PC-3 (cell line): ENCODE results near the gene ARHGAP40. TPM values are rescaled to one million over a fixed set of nuclear protein-coding genes. Genes with fewer than 3 reads are reported as not detected.

Experiments
- ATAC-seq: fragments of 200-7000 bp; cut with Tn5 transposase; 2 replicates; pipeline ENCODE4 v1.9.1; 2020; ENCODE audit warnings: mild to moderate bottlenecking, moderate library complexity
- BruUV-seq: library from RNA; stranded (reverse); fragments of 400-500 nt; replicated peaks from 2 replicates; lab custom pipeline; 2021; lab: Mats Ljungman, UMichigan
- CTCF ChIA-PET: fragments of 300-600 bp; sonication (Branson Sonifier 250); formaldehyde crosslinking; loops from one replicate; lab custom pipeline; 2022; ENCODE audit warnings: antibody characterized with exemption; lab: Charles Lee
- POLR2A ChIA-PET: fragments of 300-600 bp; sonication (Branson Sonifier 250); formaldehyde crosslinking; loops from one replicate; lab custom pipeline; 2022; ENCODE audit warnings: antibody characterized with exemption; ENCODE audit not compliant: unreplicated experiment; lab: Charles Lee
- DNase-seq: peaks from one replicate; pipeline ENCODE4 v3.0.0-alpha.2; 2015
- H2AFZ ChIP-seq: fragments of 300-600 bp; sonication (generic); 2 replicates; pipeline ENCODE4 v1.6.0; 2016; ENCODE audit warnings: antibody characterized with exemption, low read length
- H3F3A ChIP-seq: fragments of 300-600 bp; sonication (generic); one replicate; pipeline ENCODE4 v1.6.0; 2017; ENCODE audit warnings: antibody characterized with exemption, low read length, control low read depth, mild to moderate bottlenecking; ENCODE audit not compliant: unreplicated experiment
- H3K27ac ChIP-seq: fragments of 300-600 bp; sonication (generic); 2 replicates; pipeline ENCODE4 v1.5.1; 2016; ENCODE audit warnings: mild to moderate bottlenecking, low read length
- H3K27me3 ChIP-seq: fragments of 300-600 bp; sonication (generic); 2 replicates; pipeline ENCODE4 v1.6.1; 2016; ENCODE audit warnings: low read length, mixed read lengths
- H3K36me3 ChIP-seq: fragments of 300-600 bp; sonication (generic); 2 replicates; pipeline ENCODE4 v1.6.1; 2016; ENCODE audit warnings: low read depth, mixed run types, low read length, mixed read lengths
- H3K4me1 ChIP-seq: fragments of 300-600 bp; sonication (generic); 2 replicates; pipeline ENCODE4 v1.5.1; 2016; ENCODE audit warnings: low read length; ENCODE audit not compliant: insufficient read depth
- H3K4me2 ChIP-seq: fragments of 300-600 bp; sonication (generic); 2 replicates; pipeline ENCODE4 v1.6.0; 2016; ENCODE audit warnings: low read length
- H3K4me3 ChIP-seq: fragments of 300-600 bp; sonication (generic); 2 replicates; pipeline ENCODE4 v1.5.1; 2016; ENCODE audit warnings: mild to moderate bottlenecking, low read length, mixed read lengths
- H3K79me2 ChIP-seq: fragments of 300-600 bp; sonication (generic); 2 replicates; pipeline ENCODE4 v1.6.1; 2017; ENCODE audit warnings: low read length, mixed read lengths
- H3K9ac ChIP-seq: fragments of 300-600 bp; sonication (generic); 2 replicates; pipeline ENCODE4 v1.6.0; 2016; ENCODE audit warnings: mild to moderate bottlenecking, low read length
- H3K9me2 ChIP-seq: fragments of 300-600 bp; sonication (generic); replicated peaks from 2 replicates; pipeline ENCODE4 v1.6.1; 2016; ENCODE audit warnings: mixed run types, low read length, mixed read lengths
- H3K9me3 ChIP-seq: fragments of 300-600 bp; sonication (generic); 2 replicates; pipeline ENCODE4 v1.6.1; 2016; ENCODE audit warnings: low read length, mixed read lengths
- H4K20me1 ChIP-seq: fragments of 300-600 bp; sonication (generic); 2 replicates; pipeline ENCODE4 v1.6.1; 2016; ENCODE audit warnings: low read length, mixed read lengths
- CTCF ChIP-seq: fragments of 300-600 bp; sonication (generic); conservative IDR thresholded peaks from 2 replicates; pipeline ENCODE4 v1.5.1; 2017; ENCODE audit warnings: antibody characterized with exemption, low read depth, mild to moderate bottlenecking, low read length
- EZH2 ChIP-seq: fragments of 300-600 bp; sonication (generic); IDR thresholded peaks from one replicate; pipeline ENCODE4 v1.6.1; 2017; ENCODE audit warnings: antibody characterized with exemption, mild to moderate bottlenecking, low read length; ENCODE audit not compliant: unreplicated experiment
- EZH2phosphoT487 ChIP-seq: fragments of 300-600 bp; sonication (generic); IDR thresholded peaks from 2 replicates; pipeline ENCODE4 v1.6.1; 2018; ENCODE audit warnings: mild to moderate bottlenecking, antibody characterized with exemption, low read length, borderline replicate concordance
- intact Hi-C: fragments of 100-400 bp; cut with micrococcal nuclease; formaldehyde crosslinking; loops from 2 replicates; pipeline ENCODE4 v1.9.0; 2023
- total RNA-seq: library from RNA; depleted of rRNA; stranded (reverse); fragments of >200 nt; gene quantifications from 2 replicates; pipeline ENCODE4 v1.2.3, GENCODE V29; 2014

ARHGAP40 gene
- total RNA-seq, 1 experiment from 2014 or later, result not detected

GRCh38 chr20:38616457-38616856 is 14.8 kb downstream of the ARHGAP40 start:
- H3K27ac ChIP-seq, result no peak overlapping the region
- no peaks in the 10 kb centered on the region for H4K20me1 ChIP-seq
- H3K9me3 ChIP-seq, result no peaks in the 10 kb centered on the region
- H3K4me3 ChIP-seq, result no peak overlapping the region
- DNase-seq (no peak), ATAC-seq (no peak)
- ChIA-PET CTCF (no interaction called here), POLR2A (no interaction called here)
- no peak overlapping the region for H3K9ac ChIP-seq
- peaks cover 18% of the 10 kb centered on the region for H3K4me1 ChIP-seq
- H3K36me3 ChIP-seq, result no peaks in the 10 kb centered on the region
- H3F3A ChIP-seq, result no peaks in the 10 kb centered on the region
- H2AFZ ChIP-seq, result no peak overlapping the region
- no peaks in the 10 kb centered on the region for H3K9me2 ChIP-seq
- TF ChIP-seq CTCF (no peak), EZH2phosphoT487 (no peak), EZH2 (no peak)
- H3K27me3 ChIP-seq, result no peaks in the 10 kb centered on the region
- BruUV-seq, result no TSS peak
- H3K4me2 ChIP-seq, result no peak overlapping the region
- no peaks in the 10 kb centered on the region for H3K79me2 ChIP-seq
- intact Hi-C loops, result no loop called here

- Histone ChIP-seq H3K4me3 (no peak overlapping the region), H2AFZ (peak overlapping the region; percentile 68), H3K4me1 (peaks cover 18% of the 10 kb centered on the region), H3K9ac (no peak overlapping the region), H3K27ac (peak overlapping the region; percentile 28; the same call in 1 of the 2 replicates), H3F3A (no peaks in the 10 kb centered on the region), H3K9me2 (no peaks in the 10 kb centered on the region), H3K79me2 (no peaks in the 10 kb centered on the region), H3K4me2 (peak overlapping the region; percentile 69), H3K36me3 (no peaks in the 10 kb centered on the region), H4K20me1 (no peaks in the 10 kb centered on the region), H3K9me3 (no peaks in the 10 kb centered on the region), H3K27me3 (no peaks in the 10 kb centered on the region)
- TF ChIP-seq EZH2 (no peak), CTCF (no peak), EZH2phosphoT487 (no peak)
- BruUV-seq, result no TSS peak
- DNase-seq, result peak; percentile 85
- ChIA-PET POLR2A (interaction anchor here (0.6 kb wide), 1 partner anchor 13 kb away, joined by 4 read pairs; no protein-coding TSS in a partner anchor), CTCF (no interaction called here)
- intact Hi-C loops, result no loop called here
- peak; percentile 98 for ATAC-seq
Observed at GRCh38 chr20:38617011-38617829, 15.6 kb downstream of the ARHGAP40 start.

- H3K27ac ChIP-seq, result no peak overlapping the region
- no peak overlapping the region for H3K4me3 ChIP-seq
- ATAC-seq (no peak), DNase-seq (no peak)
- H3K27me3 ChIP-seq, result no peaks in the 10 kb centered on the region
- H3K36me3 ChIP-seq, result no peaks in the 10 kb centered on the region
- no peak overlapping the region; the same call in 1 of the 2 replicates for H3K4me2 ChIP-seq
- ChIA-PET CTCF (no interaction called here), POLR2A (interaction anchor here (0.6 kb wide), 1 partner anchor 12 kb away, joined by 4 read pairs; no protein-coding TSS in a partner anchor)
- no peaks in the 10 kb centered on the region for H3F3A ChIP-seq
- H3K9me2 ChIP-seq, result no peaks in the 10 kb centered on the region
- BruUV-seq, result no TSS peak
- H4K20me1 ChIP-seq, result no peaks in the 10 kb centered on the region
- H3K9me3 ChIP-seq, result no peaks in the 10 kb centered on the region
- no peak for TF ChIP-seq EZH2
- no peak for TF ChIP-seq CTCF
- no peak for TF ChIP-seq EZH2phosphoT487
- H3K79me2 ChIP-seq, result no peaks in the 10 kb centered on the region
- peak overlapping the region; percentile 68; the same call in 1 of the 2 replicates for H2AFZ ChIP-seq
- intact Hi-C loops, result no loop called here
- H3K9ac ChIP-seq, result no peak overlapping the region
- peaks cover 18% of the 10 kb centered on the region for H3K4me1 ChIP-seq
Observed at GRCh38 chr20:38617830-38618196, 16.2 kb downstream of the ARHGAP40 start.
